Subcutaneous adipose tissue (tissue), 4 donors: ENCODE measurements around the gene SURF6. TPM values are rescaled to one million over a fixed set of nuclear protein-coding genes. Genes with fewer than 3 reads are reported as not detected.

Experiments used
- CTCF ChIP-seq: fragments of 450-650 bp; IDR thresholded peaks from one replicate; pipeline ENCODE4 v1.5.1; 2016; ENCODE audit warnings: low read depth, mild to moderate bottlenecking, control low read depth, antibody characterized with exemption, moderate library complexity
- small RNA-seq: library from RNA; depleted of rRNA; stranded (forward); fragments of <200 nt; gene quantifications from one replicate; pipeline ENCODE3, GENCODE V24; 2016
- total RNA-seq, 4 donors: library from RNA; depleted of rRNA; stranded (reverse); fragments of >200 nt; gene quantifications; one replicate each; pipeline ENCODE4 v1.1.0, GENCODE V29; 2016

The SURF6 gene
- total RNA-seq, 4 donors from 2014 or later = 7.6 to 27.5 (median 10.4) TPM

GRCh38 chr9:133285252-133285775, 50.7 kb downstream of the SURF6 start:
- no peak for TF ChIP-seq CTCF

GRCh38 chr9:133284362-133284761, 51.6 kb downstream of the SURF6 start:
- TF ChIP-seq CTCF = no peak

GRCh38 chr9:133282464-133283238, 53.3 kb downstream of the SURF6 start:
- TF ChIP-seq CTCF = no peak

GRCh38 chr9:133280392-133280791, 55.6 kb downstream of the SURF6 start:
- no peak for TF ChIP-seq CTCF

Small RNA genes lying within 50 kb of the gene (small RNA-seq; reads per million reads assigned to genes)
- gene RF00019 (0.49 reads per million), gene SNORD24 (not detected), gene SNORD36A (not detected), gene SNORD36B (not detected), gene SNORD36C (not detected)

Other genes with a start within 250 kb of the SURF6 start
- gene RALGDS, start 214.9 kb downstream of the SURF6 start, total RNA-seq = 10 to 100 TPM; 26.0 to 95.1 (median 38.9) TPM
- gene GBGT1, start 172.3 kb downstream of the SURF6 start, total RNA-seq = 10 to 100 TPM; 10.6 to 32.3 (median 20.5) TPM
- not detected for gene OBP2B, start 126.9 kb downstream of the SURF6 start, total RNA-seq
- gene ABO, start 61.0 kb downstream of the SURF6 start, total RNA-seq = 1 to 10 TPM in 3 of 4 donors, under 1 TPM in 1; 0.85 to 3.2 (median 1.6) TPM
- 10 to 100 TPM; 15.9 to 31.3 (median 20.3) TPM for gene MED22, start 11.9 kb upstream of the SURF6 start, total RNA-seq
- 1,000 to 10,000 TPM; 1,241 to 1,737 (median 1,633) TPM for gene RPL7A, start 12.0 kb upstream of the SURF6 start, total RNA-seq
- gene SURF1, start 20.3 kb upstream of the SURF6 start, total RNA-seq = 10 to 100 TPM; 42.7 to 62.5 (median 59.4) TPM
- gene SURF2, start 20.4 kb upstream of the SURF6 start, total RNA-seq = 10 to 100 TPM in 2 of 4 donors, 1 to 10 TPM in 2; 6.6 to 20.1 (median 11.3) TPM
- 100 to 1,000 TPM; 104 to 176 (median 139) TPM for gene SURF4, start 39.9 kb upstream of the SURF6 start, total RNA-seq
- gene STKLD1, start 40.2 kb upstream of the SURF6 start, total RNA-seq = under 1 TPM in 2 of 4 donors, not detected in 2; 0.44 to 0.68 TPM
- gene REXO4, start 81.8 kb upstream of the SURF6 start, total RNA-seq = 10 to 100 TPM; 11.6 to 17.0 (median 16.6) TPM
- 1 to 10 TPM in 3 of 4 donors, not detected in 1; 1.9 to 2.2 (median 2.0) TPM for gene ADAMTS13, start 86.2 kb upstream of the SURF6 start, total RNA-seq
- gene CACFD1, start 123.8 kb upstream of the SURF6 start, total RNA-seq = 1 to 10 TPM; 2.5 to 5.3 (median 3.4) TPM
- gene SLC2A6, start 142.9 kb upstream of the SURF6 start, total RNA-seq = 1 to 10 TPM; 1.0 to 5.1 (median 3.0) TPM
- gene MYMK, start 188.8 kb upstream of the SURF6 start, total RNA-seq = not detected
- gene ADAMTSL2, start 198.5 kb upstream of the SURF6 start, total RNA-seq = under 1 TPM; 0.34 to 0.75 (median 0.57) TPM